ENCODE results near the gene ZSCAN5A. TPM values are rescaled to one million over a fixed set of nuclear protein-coding genes. Genes with fewer than 3 reads are reported as not detected.

ZSCAN5A gene
- total and polyA plus RNA-seq, 9 of the 15 experiments (the other 6 are each of a cell fraction or from before 2014, with no cell fraction given), result 5.8 to 15.3 (median 11.8) TPM

- TF ChIP-seq ZNF395 (CRISPR knock-in tag; IDR thresholded peaks at IDR 0.05) (no peak), NONO (IDR thresholded peaks at IDR 0.05; ENCODE audit: low read depth in 2 of 2, low read length in 1 of 2) (no peak), ARID1B (IDR thresholded peaks at IDR 0.05) (no peak), ZBTB49 (CRISPR knock-in tag; IDR thresholded peaks at IDR 0.05; ENCODE audit: borderline replicate concordance) (no peak), ZBTB7A (IDR thresholded peaks at IDR 0.05; ENCODE audit: borderline replicate concordance, control insufficient read depth, low read depth, low read length) (no peak), POLR2B (IDR thresholded peaks at IDR 0.05; ENCODE audit: low read depth, partially characterized antibody) (no peak), HMBOX1 (IDR thresholded peaks at IDR 0.05) (no peak), ZC3H8 (IDR thresholded peaks at IDR 0.05) (no peak), CBX3 (IDR thresholded peaks at IDR 0.05; ENCODE audit: borderline replicate concordance in 1 of 2, low read length in 2 of 2) (no peak), TFAP4 (CRISPR knock-in tag; IDR thresholded peaks at IDR 0.05; ENCODE audit: borderline replicate concordance) (no peak), ESRRB (CRISPR knock-in tag; IDR thresholded peaks at IDR 0.05; ENCODE audit: borderline replicate concordance) (no peak), SMARCA5 (IDR thresholded peaks at IDR 0.05) (no peak), FOXM1 (IDR thresholded peaks at IDR 0.05; ENCODE audit: low read depth) (no peak; the same call in 1 of the 2 replicates), FOXM1 (CRISPR knock-in tag; IDR thresholded peaks at IDR 0.05; ENCODE audit: low read depth) (no peak; the same call in 1 of the 2 replicates), RFX7 (CRISPR knock-in tag; IDR thresholded peaks at IDR 0.05) (no peak), NCOR1 (IDR thresholded peaks at IDR 0.05) (no peak), E2F5 (CRISPR knock-in tag; IDR thresholded peaks at IDR 0.05) (no peak), ZZZ3 (IDR thresholded peaks at IDR 0.05) (no peak), GABPB1 (CRISPR knock-in tag; IDR thresholded peaks at IDR 0.05) (no peak), CBFB (CRISPR knock-in tag; IDR thresholded peaks at IDR 0.05) (no peak), ZNF511 (CRISPR knock-in tag; IDR thresholded peaks at IDR 0.05) (peak; percentile 55; the same call in 1 of the 2 replicates)
Measured at GRCh38 chr19:56315077-56315828, 614 bp upstream of the ZSCAN5A start (continued).

Data from K562 (cell line).